Trophoblast cell (in vitro differentiated cells and primary cell): ENCODE measurements around the gene STAMBPL1.

ENCODE experiments used
- DNase-seq, 2 donors: peaks; one replicate each; pipeline ENCODE4 v3.0.0-alpha.2; 2016
- H2AFZ ChIP-seq: 2 replicates; pipeline ENCODE4 v1.6.1; 2013; ENCODE audit warnings: low read length, moderate library complexity, mild to moderate bottlenecking; ENCODE audit not compliant: insufficient read depth, poor library complexity
- H2AK5ac ChIP-seq: 2 replicates; pipeline ENCODE4 v1.6.1; 2013; ENCODE audit warnings: mild to moderate bottlenecking, low read length
- H2BK120ac ChIP-seq: 2 replicates; pipeline ENCODE4 v1.6.1; 2013; ENCODE audit warnings: low read length, mild to moderate bottlenecking, moderate library complexity; ENCODE audit not compliant: insufficient read depth, poor library complexity
- H2BK12ac ChIP-seq: 2 replicates; pipeline ENCODE4 v1.6.1; 2013; ENCODE audit warnings: mild to moderate bottlenecking, low read length, moderate library complexity
- H2BK5ac ChIP-seq: 2 replicates; pipeline ENCODE4 v1.6.1; 2013; ENCODE audit warnings: low read length, low read depth, moderate library complexity, mild to moderate bottlenecking; ENCODE audit not compliant: poor library complexity
- H3K14ac ChIP-seq: 2 replicates; pipeline ENCODE4 v1.6.1; 2013; ENCODE audit warnings: mild to moderate bottlenecking, low read length
- H3K18ac ChIP-seq: 2 replicates; pipeline ENCODE4 v1.6.1; 2013; ENCODE audit warnings: mild to moderate bottlenecking, low read length
- H3K23ac ChIP-seq: 2 replicates; pipeline ENCODE4 v1.6.1; 2013; ENCODE audit warnings: low read length
- H3K27ac ChIP-seq: 2 replicates; pipeline ENCODE4 v1.5.1; 2013; ENCODE audit warnings: low read depth, mild to moderate bottlenecking, inconsistent platforms, low read length, moderate library complexity
- H3K27me3 ChIP-seq: 2 replicates; pipeline ENCODE4 v1.6.1; 2013; ENCODE audit warnings: inconsistent platforms, mild to moderate bottlenecking, low read length, moderate library complexity; ENCODE audit not compliant: insufficient read depth
- H3K36me3 ChIP-seq, 2 experiments: 1 replicate in 1 of 2; 2 replicates in 1 of 2; pipeline ENCODE4 v1.6.1; 2013; ENCODE audit warnings: low read length in 2 of 2, mild to moderate bottlenecking in 2 of 2, moderate library complexity in 1 of 2; ENCODE audit not compliant: insufficient read depth in 2 of 2, control insufficient read depth in 1 of 2
- H3K4ac ChIP-seq: 2 replicates; pipeline ENCODE4 v1.6.1; 2013; ENCODE audit warnings: low read depth, mild to moderate bottlenecking, low read length, moderate library complexity
- H3K4me1 ChIP-seq, 2 experiments: 1 replicate in 1 of 2; 2 replicates in 1 of 2; pipeline ENCODE4 v1.6.1; 2013; ENCODE audit warnings: low read length in 2 of 2, mild to moderate bottlenecking in 2 of 2, moderate library complexity in 1 of 2; ENCODE audit not compliant: insufficient read depth in 2 of 2, control insufficient read depth in 1 of 2
- H3K4me2 ChIP-seq: 2 replicates; pipeline ENCODE4 v1.6.1; 2013; ENCODE audit warnings: inconsistent platforms, mild to moderate bottlenecking, low read length, moderate library complexity
- H3K4me3 ChIP-seq: 2 replicates; pipeline ENCODE4 v1.5.1; 2013; ENCODE audit warnings: mild to moderate bottlenecking, low read depth, low read length, inconsistent platforms
- H3K79me1 ChIP-seq: one replicate; pipeline ENCODE4 v1.6.1; 2013; ENCODE audit warnings: low read length
- H3K79me2 ChIP-seq: 2 replicates; pipeline ENCODE4 v1.6.1; 2013; ENCODE audit warnings: low read length, mild to moderate bottlenecking; ENCODE audit not compliant: control insufficient read depth, insufficient read depth, poor library complexity
- H3K9ac ChIP-seq: 2 replicates; pipeline ENCODE4 v1.6.1; 2013; ENCODE audit warnings: mild to moderate bottlenecking, low read length
- H3K9me3 ChIP-seq: 2 replicates; pipeline ENCODE4 v1.6.1; 2013; ENCODE audit warnings: low read depth, mild to moderate bottlenecking, control low read depth, inconsistent platforms, low read length; ENCODE audit not compliant: insufficient read depth
- H4K12ac ChIP-seq: 2 replicates; pipeline ENCODE4 v1.6.1; 2013; ENCODE audit warnings: low read depth, mild to moderate bottlenecking, low read length, moderate library complexity
- H4K8ac ChIP-seq: 2 replicates; pipeline ENCODE4 v1.6.1; 2013; ENCODE audit warnings: low read depth, mild to moderate bottlenecking, low read length, moderate library complexity
- H4K91ac ChIP-seq: one replicate; pipeline ENCODE4 v1.6.1; 2013; ENCODE audit warnings: low read depth, mild to moderate bottlenecking, low read length, moderate library complexity
- WGBS: extraction: QIAGEN DNeasy Blood & Tissue Kit; methylation state at CpG from one replicate; pipeline ENCODE4 v1.1.7; 2013; ENCODE audit warnings: missing lambda C conversion rate; ENCODE audit not compliant: insufficient read length, insufficient coverage; ENCODE audit errors: extremely low coverage; 5-methylcytosine and 5-hydroxymethylcytosine counted together

Gene STAMBPL1

DNA sequence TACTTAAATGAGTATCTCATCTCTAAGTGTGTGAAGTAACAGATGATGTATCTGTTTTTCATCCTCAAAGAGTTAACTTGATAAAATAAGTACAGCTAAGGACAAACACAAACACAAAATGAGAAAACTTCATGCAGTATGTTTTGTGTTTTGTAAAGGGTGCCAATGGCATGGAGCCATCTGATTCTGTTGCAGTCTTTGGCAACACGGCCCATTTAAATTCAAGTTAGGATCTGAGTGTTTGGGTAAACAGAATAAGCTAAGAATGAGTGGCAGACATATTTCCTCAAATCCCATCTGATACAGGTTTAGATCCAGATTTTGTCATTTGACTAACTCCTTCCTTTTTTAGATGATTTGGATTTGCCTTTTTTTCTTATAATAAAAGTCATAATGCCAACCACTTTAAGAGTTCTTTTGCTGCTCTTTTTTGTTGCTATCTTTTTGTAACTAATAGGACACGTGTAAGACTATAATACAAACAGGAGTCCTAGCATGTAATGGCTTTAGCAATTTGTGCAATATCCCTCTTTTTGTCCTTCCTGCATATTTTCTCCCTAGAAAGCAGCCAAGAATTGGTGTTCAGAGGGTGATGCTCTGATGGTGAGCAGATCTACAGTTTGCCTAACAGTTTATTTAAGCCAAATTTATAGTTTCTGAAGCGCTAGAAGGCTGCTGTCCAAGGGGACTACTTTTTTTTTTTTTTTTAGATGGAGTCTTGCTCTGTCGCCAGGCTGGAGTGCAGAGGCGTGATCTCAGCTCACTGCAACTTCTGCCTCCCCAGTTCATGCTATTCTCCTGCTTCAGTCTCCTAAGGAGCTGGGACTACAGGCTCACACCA is 91.4 kb downstream of the STAMBPL1 start:
- Histone ChIP-seq H2BK120ac (no peak overlapping the region), H2BK12ac (no peak overlapping the region), H3K4ac (no peak overlapping the region), H3K14ac (no peak overlapping the region), H3K4me1 (peaks cover 4 to 6% of the 10 kb centered on the region in 2 experiments), H3K27me3 (no peaks in the 10 kb centered on the region), H3K79me2 (no peaks in the 10 kb centered on the region), H3K9me3 (no peaks in the 10 kb centered on the region), H4K91ac (no peak overlapping the region), H3K23ac (no peak overlapping the region), H3K27ac (no peak overlapping the region), H4K8ac (no peak overlapping the region), H2AFZ (no peak overlapping the region), H3K79me1 (peaks cover 1% of the 10 kb centered on the region), H3K36me3 (no peaks in the 10 kb centered on the region), H3K4me3 (no peak overlapping the region), H2AK5ac (no peak overlapping the region), H3K4me2 (no peak overlapping the region), H3K9ac (no peak overlapping the region), H3K18ac (no peak overlapping the region), H4K12ac (no peak overlapping the region), H2BK5ac (no peak overlapping the region)
- DNase-seq, result no peak
- no CpG with 5 or more reads among the region's 5 CpGs for WGBS
